Hepatocyte (in vitro differentiated cells): ENCODE results near the gene MEGF10. TPM values are rescaled to one million over a fixed set of nuclear protein-coding genes. Genes with fewer than 3 reads are reported as not detected.

ENCODE experiments used
- DNase-seq: peaks from one replicate; pipeline ENCODE4 v3.0.0-alpha.2; 2016; ENCODE audit warnings: low spot score
- H2AFZ ChIP-seq: fragments of 200-600 bp; sonication (generic); 2 replicates; pipeline ENCODE4 v1.6.0; 2016; ENCODE audit warnings: antibody characterized with exemption, mild to moderate bottlenecking
- H3K27ac ChIP-seq: fragments of 200-600 bp; sonication (generic); 2 replicates; pipeline ENCODE4 v1.5.1; 2016; ENCODE audit warnings: mild to moderate bottlenecking
- H3K27me3 ChIP-seq: fragments of 200-600 bp; sonication (generic); 2 replicates; pipeline ENCODE4 v1.6.1; 2016
- H3K36me3 ChIP-seq: fragments of 200-600 bp; sonication (generic); replicated peaks from 2 replicates; pipeline ENCODE4 v1.5.1; 2016; ENCODE audit warnings: low read depth; ENCODE audit not compliant: insufficient read depth
- H3K4me1 ChIP-seq: fragments of 200-600 bp; sonication (generic); 2 replicates; pipeline ENCODE4 v1.5.1; 2016; ENCODE audit warnings: mild to moderate bottlenecking, moderate library complexity; ENCODE audit not compliant: insufficient read depth
- H3K4me2 ChIP-seq: fragments of 200-600 bp; sonication (generic); 2 replicates; pipeline ENCODE4 v1.6.0; 2016
- H3K4me3 ChIP-seq: fragments of 200-600 bp; sonication (generic); 2 replicates; pipeline ENCODE4 v1.5.1; 2016; ENCODE audit warnings: mild to moderate bottlenecking
- H3K79me2 ChIP-seq: fragments of 200-600 bp; sonication (generic); 2 replicates; pipeline ENCODE4 v1.6.0; 2017; ENCODE audit warnings: mild to moderate bottlenecking
- H3K9me2 ChIP-seq: fragments of 200-600 bp; sonication (generic); replicated peaks from 2 replicates; pipeline ENCODE4 v1.6.0; 2017; ENCODE audit warnings: mild to moderate bottlenecking; ENCODE audit not compliant: insufficient read depth
- H3K9me3 ChIP-seq: fragments of 200-600 bp; sonication (generic); 2 replicates; pipeline ENCODE4 v1.5.1; 2016; ENCODE audit warnings: low read depth, mild to moderate bottlenecking
- H4K20me1 ChIP-seq: fragments of 200-600 bp; sonication (generic); 2 replicates; pipeline ENCODE4 v1.6.0; 2016; ENCODE audit warnings: mild to moderate bottlenecking; ENCODE audit not compliant: insufficient read depth, poor library complexity, severe bottlenecking
- CTCF ChIP-seq: fragments of 200-600 bp; sonication (generic); IDR thresholded peaks from 2 replicates; pipeline ENCODE4 v1.5.1; 2016; ENCODE audit warnings: antibody characterized with exemption, mild to moderate bottlenecking; ENCODE audit not compliant: poor library complexity
- EZH2 ChIP-seq: fragments of 200-600 bp; sonication (generic); IDR thresholded peaks from 2 replicates; pipeline ENCODE4 v1.6.1; 2016; ENCODE audit warnings: antibody characterized with exemption, mild to moderate bottlenecking, borderline replicate concordance
- EZH2phosphoT487 ChIP-seq: fragments of 200-600 bp; sonication (generic); IDR thresholded peaks from one replicate; pipeline ENCODE4 v1.6.1; 2018; ENCODE audit warnings: antibody characterized with exemption, mild to moderate bottlenecking, low read depth, moderate library complexity; ENCODE audit not compliant: unreplicated experiment, severe bottlenecking
- WGBS: methylation state at CpG from one replicate; pipeline ENCODE4 v1.1.6; 2016; ENCODE audit warnings: low lambda C conversion rate; ENCODE audit errors: missing lambda C conversion rate; 5-methylcytosine and 5-hydroxymethylcytosine counted together
- polyA plus RNA-seq: library from polyadenylated mRNA; unstranded; fragments of >200 nt; fragmentation: Nextera tagmentation; extraction: Ambion mirVana; gene quantifications from 2 replicates; pipeline ENCODE4 v1.2.1, GENCODE V29; 2016
- total RNA-seq: library from RNA; depleted of rRNA; stranded (reverse); fragments of >200 nt; gene quantifications from 2 replicates; pipeline ENCODE4 v1.2.3, GENCODE V29; 2014

MEGF10 gene
- total and polyA plus RNA-seq, 2 experiments from 2014 or later = 1.7 to 6.7 TPM

DNA sequence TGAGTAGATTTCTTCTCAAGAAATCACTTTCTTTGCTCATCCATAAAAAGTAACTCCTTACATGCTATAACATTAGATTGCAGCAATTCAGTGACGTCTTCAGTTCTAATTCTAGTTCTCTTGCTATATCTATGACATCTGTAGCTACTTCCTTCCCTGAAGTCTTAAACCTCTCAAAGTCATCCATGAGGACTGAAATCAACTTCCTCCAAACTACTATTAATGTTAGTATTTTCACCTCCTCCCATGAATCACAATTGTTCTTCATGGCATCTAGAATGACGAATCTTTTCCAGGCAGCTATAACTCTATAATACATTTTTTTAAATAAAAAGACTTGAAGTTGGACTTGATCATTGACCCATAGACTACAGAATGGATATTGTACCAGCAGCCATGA, 180.6 kb downstream of the MEGF10 start:
- Histone ChIP-seq H3K9me3 (no peaks in the 10 kb centered on the region), H2AFZ (no peak overlapping the region), H3K4me2 (no peak overlapping the region), H3K9me2 (no peaks in the 10 kb centered on the region), H3K36me3 (no peaks in the 10 kb centered on the region), H3K27me3 (no peaks in the 10 kb centered on the region), H3K27ac (no peak overlapping the region), H4K20me1 (no peaks in the 10 kb centered on the region), H3K79me2 (no peaks in the 10 kb centered on the region), H3K4me3 (no peak overlapping the region), H3K4me1 (no peaks in the 10 kb centered on the region)
- TF ChIP-seq EZH2phosphoT487 = no peak
- TF ChIP-seq EZH2 = no peak
- no peak for TF ChIP-seq CTCF
- WGBS = 97% methylated on average over 2 of the region's 2 CpGs
- no peak for DNase-seq

- Histone ChIP-seq H4K20me1 (no peaks in the 10 kb centered on the region), H3K9me3 (no peaks in the 10 kb centered on the region), H2AFZ (no peak overlapping the region), H3K4me3 (no peak overlapping the region), H3K4me1 (no peaks in the 10 kb centered on the region), H3K4me2 (no peak overlapping the region), H3K9me2 (no peaks in the 10 kb centered on the region), H3K27ac (no peak overlapping the region), H3K27me3 (no peaks in the 10 kb centered on the region), H3K36me3 (no peaks in the 10 kb centered on the region), H3K79me2 (no peaks in the 10 kb centered on the region)
- WGBS = 94% methylated on average over 3 of the region's 3 CpGs
- TF ChIP-seq CTCF (no peak), EZH2 (no peak), EZH2phosphoT487 (no peak)
- no peak for DNase-seq
These were observed 182.1 kb downstream of the MEGF10 start for GRCh38 chr5:127472700-127473099.

- TF ChIP-seq CTCF (no peak), EZH2phosphoT487 (no peak), EZH2 (no peak)
- H3K9me3 ChIP-seq = no peaks in the 10 kb centered on the region
- WGBS = 92% methylated on average over 4 of the region's 4 CpGs
- no peaks in the 10 kb centered on the region for H3K36me3 ChIP-seq
- H3K79me2 ChIP-seq = no peaks in the 10 kb centered on the region
- H2AFZ ChIP-seq = no peak overlapping the region
- no peak overlapping the region for H3K4me3 ChIP-seq
- H3K4me1 ChIP-seq = no peaks in the 10 kb centered on the region
- no peaks in the 10 kb centered on the region for H3K9me2 ChIP-seq
- peaks cover under 1% of the 10 kb centered on the region for H3K27me3 ChIP-seq
- H4K20me1 ChIP-seq = no peaks in the 10 kb centered on the region
- DNase-seq = no peak
- H3K4me2 ChIP-seq = no peak overlapping the region
- H3K27ac ChIP-seq = no peak overlapping the region
These were observed 195.9 kb downstream of the MEGF10 start for GRCh38 chr5:127486471-127486870.
